Effector memory CD8-positive, alpha-beta T cell (primary cell): Measurements from ENCODE around the gene GADD45GIP1.

Experiments
- ATAC-seq: fragments of 150-1000 bp; cut with Tn5 transposase; replicated peaks from 2 replicates; pipeline ENCODE4 v1.10.0; 2021; ENCODE audit warnings: mild to moderate bottlenecking, moderate library complexity
- DNase-seq, 3 experiments: peaks; one replicate each; pipeline ENCODE4 v3.0.0; 2021
- H3K27ac Mint-ChIP-seq, 2 donors: one replicate each; pipeline ENCODE4 v1.8.0; 2022; ENCODE audit warnings: mild to moderate bottlenecking in 2 of 2, mixed read lengths in 2 of 2, moderate library complexity in 2 of 2
- H3K27me3 Mint-ChIP-seq, 2 donors: one replicate each; pipeline ENCODE4 v1.8.0; 2022; ENCODE audit warnings: mixed read lengths in 2 of 2
- H3K36me3 Mint-ChIP-seq: one replicate; pipeline ENCODE4 v1.8.0; 2022; ENCODE audit warnings: mild to moderate bottlenecking, moderate library complexity, mixed read lengths; ENCODE audit not compliant: insufficient read depth
- H3K4me1 Mint-ChIP-seq, 2 donors: one replicate each; pipeline ENCODE4 v1.8.0; 2022; ENCODE audit warnings: low read depth in 2 of 2, mixed read lengths in 2 of 2
- H3K4me3 Mint-ChIP-seq, 2 donors: one replicate each; pipeline ENCODE4 v1.8.0; 2022; ENCODE audit warnings: mild to moderate bottlenecking in 2 of 2, mixed read lengths in 2 of 2, moderate library complexity in 2 of 2
- H3K9me3 Mint-ChIP-seq, 2 donors: one replicate each; pipeline ENCODE4 v1.8.0; 2022; ENCODE audit warnings: mixed read lengths in 2 of 2

GADD45GIP1 gene

DNA sequence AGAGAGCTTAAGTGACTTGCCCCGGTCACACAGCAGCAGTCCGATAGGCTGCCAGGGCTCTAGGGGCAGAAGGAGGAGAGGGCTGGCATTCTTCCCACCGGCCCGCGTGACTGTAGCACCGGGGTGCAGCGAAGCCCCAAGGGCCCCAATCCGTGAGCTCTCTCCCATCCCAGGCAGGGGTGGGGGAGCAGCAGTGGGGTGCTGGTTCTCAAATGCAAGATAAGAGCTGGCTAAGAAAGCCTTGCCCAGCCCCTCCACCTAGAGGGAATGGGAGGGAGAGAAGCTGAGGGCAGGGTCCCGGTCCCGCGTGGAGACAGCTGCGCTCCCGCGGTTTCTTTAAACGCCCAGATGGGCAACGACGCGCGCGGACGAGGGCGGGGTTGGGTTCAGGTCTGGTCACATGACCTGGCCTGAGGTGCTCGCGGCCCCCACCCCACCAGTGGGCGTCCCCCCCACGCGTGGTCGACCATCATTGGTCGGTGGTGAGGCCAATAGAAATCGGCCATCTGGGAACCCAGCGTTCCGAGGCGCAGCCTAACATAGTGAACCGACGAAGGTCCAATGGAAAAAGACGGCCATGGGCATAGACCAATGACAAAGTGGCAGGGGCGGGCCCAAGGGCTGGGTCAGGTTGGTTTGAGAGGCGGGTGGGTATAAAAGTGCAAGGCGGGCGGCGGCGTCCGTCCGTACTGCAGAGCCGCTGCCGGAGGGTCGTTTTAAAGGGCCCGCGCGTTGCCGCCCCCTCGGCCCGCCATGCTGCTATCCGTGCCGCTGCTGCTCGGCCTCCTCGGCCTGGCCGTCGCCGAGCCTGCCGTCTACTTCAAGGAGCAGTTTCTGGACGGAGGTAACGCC is 18.9 kb downstream of the GADD45GIP1 start, which contains the start of gene CALR:
TSS of gene CALR (plus strand) at position 683 of the 852 bp plus-strand sequence. CDS start at position 754, 71 bp downstream.
- Mint-ChIP-seq H3K27me3 (no peaks in the 10 kb centered on the region), H3K36me3 (peaks cover 55% of the 10 kb centered on the region), H3K9me3 (no peaks in the 10 kb centered on the region), H3K4me1 (peaks cover 40 to 42% of the 10 kb centered on the region in 2 donors), H3K27ac (peak within 1 kb of the TSS; percentile 95 to 98), H3K4me3 (peak within 1 kb of the TSS; percentile 93 to 99)
- peak; percentile 99 for DNase-seq
- ATAC-seq = peak; percentile 88

DNA sequence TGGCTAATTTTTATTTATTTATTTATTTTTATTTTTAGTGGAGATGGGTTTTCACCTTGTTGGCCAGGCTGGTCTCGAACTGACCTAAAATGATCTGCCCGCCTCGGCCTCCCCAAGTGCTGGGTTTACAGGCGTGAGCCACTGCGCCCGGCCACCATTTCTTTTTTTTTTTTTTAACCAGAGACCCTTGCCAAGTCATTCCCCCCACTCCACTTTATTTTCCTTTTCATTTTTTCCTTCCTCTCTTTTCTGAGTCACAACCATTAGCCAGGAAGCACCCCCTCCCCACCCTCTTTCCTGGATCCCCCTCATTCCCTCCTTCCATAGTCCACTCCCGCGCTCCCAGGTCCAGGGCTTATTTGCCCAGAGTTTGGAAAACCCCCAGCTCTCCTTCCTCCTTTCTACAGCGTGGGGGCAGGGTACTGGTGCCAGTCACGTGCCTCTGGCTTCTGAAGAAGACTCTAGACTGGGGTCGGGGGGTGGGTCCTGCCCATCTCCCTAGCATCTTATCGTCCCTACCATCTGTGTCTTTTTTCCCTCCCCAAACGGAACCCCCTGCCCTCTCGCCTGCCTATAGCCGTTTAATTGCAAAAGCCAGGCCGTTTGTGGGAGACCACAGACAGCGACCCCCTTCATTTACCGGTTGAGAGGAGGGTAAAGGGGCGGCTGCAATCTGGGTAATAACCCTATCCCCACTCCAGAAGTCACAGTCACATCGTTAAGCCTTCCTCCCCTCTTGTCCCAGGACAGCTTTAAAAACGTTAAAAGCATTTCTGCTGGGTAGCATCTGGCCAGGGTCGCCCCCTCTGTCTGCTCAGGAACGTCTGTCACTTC is 19.7 kb downstream of the GADD45GIP1 start:
- Mint-ChIP-seq H3K9me3 (no peaks in the 10 kb centered on the region), H3K4me3 (peak overlapping the region; percentile 93 to 99), H3K27me3 (no peaks in the 10 kb centered on the region), H3K36me3 (peaks cover 47% of the 10 kb centered on the region), H3K4me1 (peaks cover 48 to 50% of the 10 kb centered on the region in 2 donors), H3K27ac (peak overlapping the region; percentile 95 to 98)
- DNase-seq (no peak), ATAC-seq (no peak)

DNA sequence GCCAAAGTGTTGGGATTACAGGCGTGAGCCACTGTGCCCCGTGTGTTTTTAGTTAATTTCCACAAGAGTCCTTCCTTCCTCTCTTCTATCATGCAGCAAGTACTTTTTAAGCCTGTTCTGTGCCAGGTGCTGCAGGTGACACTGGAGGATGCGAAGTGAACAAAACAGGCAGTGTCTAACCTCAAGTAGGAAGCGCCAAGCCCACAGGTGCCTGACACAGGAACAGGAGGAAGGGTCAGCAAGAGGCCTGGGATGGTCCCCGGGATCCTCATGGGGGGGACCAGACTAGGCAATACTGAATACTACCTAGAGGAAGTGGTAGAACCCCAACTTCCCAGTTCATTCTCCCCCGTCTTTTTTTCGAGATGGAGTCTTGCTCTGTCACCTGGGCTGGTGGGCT is 20.4 kb downstream of the GADD45GIP1 start:
- Mint-ChIP-seq H3K27ac (no peak overlapping the region), H3K27me3 (no peaks in the 10 kb centered on the region), H3K9me3 (no peaks in the 10 kb centered on the region), H3K4me3 (no peak overlapping the region), H3K4me1 (peaks cover 48 to 50% of the 10 kb centered on the region in 2 donors), H3K36me3 (peaks cover 44% of the 10 kb centered on the region)
- DNase-seq (no peak), ATAC-seq (no peak)

DNA sequence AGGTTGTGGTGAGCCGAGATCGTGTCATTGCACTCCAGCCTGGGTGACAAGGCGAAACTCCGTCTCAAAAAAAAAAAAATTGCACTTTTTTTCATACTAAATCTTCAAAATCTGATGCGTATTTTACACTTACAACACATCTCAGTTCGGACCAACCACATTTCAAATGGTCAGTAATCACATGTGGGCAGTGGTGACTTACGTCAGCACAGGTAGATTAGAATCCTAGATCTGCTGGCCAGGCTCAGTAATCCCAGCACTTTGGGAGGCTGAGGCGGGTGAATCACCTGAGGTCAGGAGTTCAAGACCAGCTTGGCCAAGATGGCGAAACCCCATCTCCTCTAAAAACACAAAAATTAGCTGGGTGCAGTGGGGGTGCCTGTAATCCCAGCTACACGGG is 22.0 kb downstream of the GADD45GIP1 start:
- Mint-ChIP-seq H3K9me3 (no peaks in the 10 kb centered on the region), H3K4me3 (no peak overlapping the region), H3K36me3 (peaks cover 35% of the 10 kb centered on the region), H3K27me3 (no peaks in the 10 kb centered on the region), H3K4me1 (peaks cover 40 to 46% of the 10 kb centered on the region in 2 donors), H3K27ac (no peak overlapping the region)
- DNase-seq (no peak), ATAC-seq (no peak)

DNA sequence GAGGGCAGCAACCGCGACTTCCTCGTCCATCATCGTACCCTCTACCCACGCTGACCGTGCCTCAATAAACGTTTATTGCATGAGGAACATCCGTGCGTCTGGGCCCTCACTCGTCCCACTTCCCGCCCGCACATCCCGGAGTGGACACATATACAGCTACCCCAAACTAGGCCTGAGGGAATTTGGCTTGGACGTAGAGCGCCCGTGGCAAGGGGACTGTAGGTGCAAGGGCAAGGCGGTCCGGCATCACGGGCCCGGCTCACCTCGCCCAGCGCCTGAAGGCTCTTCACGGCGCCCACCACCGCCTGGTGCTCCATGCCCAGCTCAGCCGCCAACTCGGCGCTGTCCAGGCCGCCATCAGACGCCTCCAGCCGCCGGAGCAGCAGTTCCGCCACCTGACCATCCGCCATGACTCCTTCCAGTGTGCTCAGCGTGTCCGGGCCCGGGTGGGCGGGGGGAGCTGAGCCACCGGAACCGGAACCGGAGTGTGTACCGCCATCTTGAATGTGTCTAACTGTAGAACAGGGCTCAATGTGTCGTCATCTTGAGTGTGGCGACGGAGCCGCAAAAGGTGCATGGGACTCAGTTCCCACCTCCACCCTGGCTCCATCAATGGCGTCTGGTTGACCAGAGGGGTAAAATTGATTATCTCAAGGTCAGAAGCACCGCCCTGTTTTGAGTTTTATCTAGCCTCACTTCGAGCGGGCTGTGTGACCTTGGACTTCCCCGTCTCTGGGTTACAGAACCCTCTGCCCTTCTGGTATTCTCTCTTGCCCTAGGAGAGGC is 23.5 kb downstream of the GADD45GIP1 start, which contains the start of gene FARSA:
TSS of gene FARSA (minus strand) at position 425 of the 786 bp plus-strand sequence. CDS start at position 410, 15 bp downstream.
- peaks cover 29% of the 10 kb centered on the region for H3K36me3 Mint-ChIP-seq
- DNase-seq (peak; percentile 78 to 83 (median 81)), ATAC-seq (peak; percentile 60)
- no peaks in the 10 kb centered on the region for H3K27me3 Mint-ChIP-seq
- peak within 1 kb of the TSS; percentile 91 to 96 for H3K4me3 Mint-ChIP-seq
- no peaks in the 10 kb centered on the region for H3K9me3 Mint-ChIP-seq
- H3K27ac Mint-ChIP-seq = peak within 1 kb of the TSS; percentile 92 to 93
- H3K4me1 Mint-ChIP-seq = peaks cover 27 to 30% of the 10 kb centered on the region in 2 donors

DNA sequence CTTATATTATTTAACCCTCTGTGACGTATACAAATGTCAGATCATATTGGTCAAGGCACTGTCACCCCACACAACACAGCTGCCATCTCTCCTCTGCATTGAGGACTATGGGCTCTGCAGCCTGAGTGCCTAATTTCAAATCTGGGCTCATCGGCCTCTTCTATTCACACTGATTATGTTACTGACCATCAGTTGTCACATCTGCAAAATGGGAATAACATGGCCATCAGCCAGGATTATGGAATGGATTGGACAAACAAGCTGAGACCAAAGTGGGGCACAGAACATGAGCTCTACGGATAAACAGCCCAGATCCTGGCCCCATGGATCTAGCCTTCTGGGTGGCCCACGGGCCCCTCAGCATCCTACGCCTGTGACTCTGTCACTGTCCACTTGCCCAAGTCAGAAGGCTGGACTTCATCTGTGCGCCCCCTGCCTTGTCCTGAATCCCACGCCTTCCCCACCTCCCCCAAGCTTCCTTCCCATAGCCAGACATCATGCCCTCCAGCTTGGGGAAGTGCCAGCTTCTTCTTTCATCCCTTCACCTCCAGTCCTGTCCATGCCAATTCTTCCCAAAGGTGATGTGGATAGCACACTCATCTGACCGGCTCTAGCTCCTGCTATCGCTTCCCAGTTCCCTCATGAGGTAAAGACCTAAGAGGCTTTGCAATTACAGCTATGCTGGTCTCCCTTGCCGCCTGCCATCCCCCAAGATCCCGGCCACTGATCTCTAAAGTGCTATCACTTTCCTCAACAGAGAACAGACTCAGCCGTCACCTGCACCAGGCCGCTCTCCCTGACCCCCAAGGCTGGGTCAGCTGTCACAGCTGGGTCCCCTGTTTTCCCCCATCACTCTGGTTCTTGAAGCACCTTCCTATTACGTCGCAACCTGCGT is 24.4 kb downstream of the GADD45GIP1 start:
- H3K9me3 Mint-ChIP-seq = no peaks in the 10 kb centered on the region
- DNase-seq (no peak), ATAC-seq (no peak)
- H3K27me3 Mint-ChIP-seq = no peaks in the 10 kb centered on the region
- peaks cover 23% of the 10 kb centered on the region in 2 donors for H3K4me1 Mint-ChIP-seq
- H3K4me3 Mint-ChIP-seq = peak overlapping the region; percentile 91 to 96
- H3K36me3 Mint-ChIP-seq = peaks cover 29% of the 10 kb centered on the region
- peak overlapping the region; percentile 92 to 93 for H3K27ac Mint-ChIP-seq

DNA sequence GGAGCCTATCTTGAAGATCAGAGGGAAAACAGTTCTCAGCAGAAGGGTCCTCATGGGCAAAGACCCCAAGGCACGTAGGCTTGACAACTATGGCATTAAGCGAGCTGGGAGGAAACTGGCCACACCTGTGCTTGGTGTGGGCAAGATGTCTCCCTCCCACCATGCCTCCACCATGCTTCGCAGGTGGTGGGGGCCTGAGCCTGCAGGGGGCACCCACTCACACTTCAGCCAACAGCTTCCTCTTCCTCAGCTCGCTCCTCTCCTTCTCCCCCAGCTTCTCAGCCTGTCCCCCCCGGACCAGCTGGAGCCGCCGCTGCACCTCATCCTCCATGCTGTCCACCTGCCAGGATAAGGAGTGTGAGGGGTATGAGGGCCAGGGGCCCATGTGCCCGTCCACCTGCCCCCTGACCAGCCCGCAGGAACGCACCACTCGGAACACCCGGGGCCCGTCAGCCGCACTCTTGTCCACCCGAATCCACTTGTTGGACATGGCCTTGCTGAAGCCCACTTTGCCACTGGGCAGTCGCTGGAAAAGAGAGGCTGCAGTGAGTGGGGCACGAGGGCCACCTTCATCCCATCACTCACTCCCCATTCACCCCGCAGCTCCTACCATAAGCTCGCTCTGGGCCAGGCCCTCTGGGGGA is 26.9 kb downstream of the GADD45GIP1 start:
- H3K9me3 Mint-ChIP-seq = no peaks in the 10 kb centered on the region
- DNase-seq (no peak), ATAC-seq (no peak)
- peaks cover 18 to 19% of the 10 kb centered on the region in 2 donors for H3K4me1 Mint-ChIP-seq
- no peaks in the 10 kb centered on the region for H3K27me3 Mint-ChIP-seq
- H3K27ac Mint-ChIP-seq = no peak overlapping the region
- H3K4me3 Mint-ChIP-seq = no peak overlapping the region
- peaks cover 53% of the 10 kb centered on the region for H3K36me3 Mint-ChIP-seq

DNA sequence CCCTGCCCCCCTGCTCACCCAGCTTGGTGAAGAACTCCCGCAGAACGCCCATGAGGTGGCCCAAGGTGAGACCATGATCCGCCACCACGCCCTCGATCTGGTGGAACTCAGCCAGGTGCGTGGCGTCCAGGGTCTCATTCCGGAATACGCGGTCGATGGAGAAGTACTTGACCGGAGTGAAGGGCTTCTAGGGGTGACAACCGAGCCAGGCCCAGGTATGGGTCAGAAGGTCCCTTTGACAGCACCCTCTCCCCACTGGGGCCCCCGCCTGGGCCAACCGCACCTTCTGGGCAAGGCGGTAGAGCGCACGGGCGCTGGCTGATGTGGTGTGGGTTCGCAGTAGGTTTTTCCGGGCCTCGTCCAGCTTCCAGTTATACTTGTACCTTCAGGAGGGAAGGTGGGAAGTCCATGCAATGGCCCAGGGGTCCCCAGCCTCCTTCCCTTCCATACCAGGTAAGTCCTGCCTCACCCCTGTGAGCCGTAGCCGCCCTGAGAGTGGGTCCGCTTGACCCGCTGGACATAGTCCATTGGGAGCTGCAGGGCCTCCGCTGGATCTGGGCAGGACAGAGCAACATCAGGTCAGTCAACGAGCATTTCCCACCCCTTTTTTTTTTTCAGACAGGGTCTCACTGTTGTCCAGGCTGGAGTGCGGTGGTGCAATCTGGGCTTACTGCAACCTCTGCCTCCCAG is 32.3 kb downstream of the GADD45GIP1 start:
- DNase-seq = no peak
- H3K4me3 Mint-ChIP-seq = no peak overlapping the region

DNA sequence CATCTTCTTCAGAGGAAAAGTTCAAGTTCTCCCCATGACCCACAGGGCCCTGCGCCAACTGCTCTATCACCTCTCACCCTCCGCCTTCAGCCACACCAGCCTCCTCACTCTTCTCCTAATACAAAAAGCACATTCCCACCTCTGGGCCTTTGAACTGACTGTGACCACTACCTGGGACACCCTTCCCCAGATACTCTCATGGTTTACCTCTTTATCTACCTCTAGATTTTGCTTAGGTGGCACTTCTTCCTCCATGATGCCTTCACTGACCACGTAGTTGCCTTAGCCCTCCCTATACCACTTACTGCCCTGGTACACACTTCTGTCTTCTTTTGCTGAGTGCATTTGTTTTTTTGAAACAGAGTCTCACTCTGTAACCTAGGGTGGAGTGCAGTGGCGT is 34.1 kb downstream of the GADD45GIP1 start:
- DNase-seq = no peak
- Mint-ChIP-seq H3K4me3 (no peak overlapping the region), H3K9me3 (no peaks in the 10 kb centered on the region), H3K4me1 (peaks cover 6 to 8% of the 10 kb centered on the region in 2 donors), H3K27me3 (no peaks in the 10 kb centered on the region), H3K27ac (peak overlapping the region; percentile 50 to 68), H3K36me3 (peaks cover 68% of the 10 kb centered on the region)
- ATAC-seq = no peak

More for the DNA sequence above, 32.3 kb downstream of the GADD45GIP1 start:
- no peaks in the 10 kb centered on the region for H3K27me3 Mint-ChIP-seq
- H3K36me3 Mint-ChIP-seq = peaks cover 69% of the 10 kb centered on the region
- H3K4me1 Mint-ChIP-seq = no peaks in the 10 kb centered on the region
- ATAC-seq = no peak
- no peaks in the 10 kb centered on the region for H3K9me3 Mint-ChIP-seq
- H3K27ac Mint-ChIP-seq = no peak overlapping the region

DNA sequence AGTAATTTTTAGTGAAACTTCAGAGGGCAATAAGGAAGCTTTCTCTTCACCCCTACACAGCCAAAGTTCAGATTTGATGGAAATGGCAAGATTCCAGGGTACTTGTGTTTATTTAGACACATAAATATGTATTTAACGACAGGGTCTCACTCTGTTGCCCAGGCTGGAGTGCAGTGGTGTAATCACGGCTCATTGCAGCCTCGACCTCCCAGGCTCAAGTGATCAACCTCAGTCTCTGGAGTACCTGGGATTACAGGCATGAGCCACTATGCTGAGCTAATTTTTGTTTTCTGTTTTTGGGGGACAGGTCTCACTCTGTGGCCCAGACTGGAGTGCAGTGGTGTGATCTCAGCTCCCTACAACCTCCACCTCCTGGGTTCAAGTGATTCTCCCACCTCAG is 36.0 kb downstream of the GADD45GIP1 start:
- Mint-ChIP-seq H3K27me3 (no peaks in the 10 kb centered on the region), H3K27ac (peak overlapping the region in 1 of 2 donors; percentile 93), H3K9me3 (no peaks in the 10 kb centered on the region), H3K4me3 (no peak overlapping the region), H3K4me1 (peaks cover 6 to 8% of the 10 kb centered on the region in 2 donors), H3K36me3 (peaks cover 49% of the 10 kb centered on the region)
- no peak for ATAC-seq
- no peak for DNase-seq

DNA sequence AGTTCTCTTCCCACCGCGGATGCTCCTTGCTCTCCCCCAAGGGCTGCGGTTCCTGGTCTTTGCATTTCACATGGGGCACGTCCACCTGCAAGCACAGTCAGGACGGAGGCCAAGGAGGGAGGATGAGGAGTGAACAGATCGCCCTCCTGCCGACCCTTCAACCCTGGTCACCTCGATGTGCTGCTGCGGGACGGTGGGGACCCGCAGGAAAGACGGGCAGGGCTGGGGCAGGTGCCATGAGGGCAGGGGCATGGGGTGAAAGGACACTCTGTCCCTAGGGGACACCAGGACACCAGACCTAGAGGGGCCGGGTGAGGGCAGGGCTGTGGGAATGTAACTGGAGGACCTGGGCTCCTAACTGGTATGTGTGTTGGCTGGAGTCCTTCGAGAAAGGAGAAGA is 38.8 kb downstream of the GADD45GIP1 start:
- peaks cover 14 to 15% of the 10 kb centered on the region in 2 donors for H3K4me1 Mint-ChIP-seq
- no peaks in the 10 kb centered on the region for H3K9me3 Mint-ChIP-seq
- H3K36me3 Mint-ChIP-seq = peaks cover 23% of the 10 kb centered on the region
- H3K27ac Mint-ChIP-seq = peak overlapping the region in 1 of 2 donors; percentile 93
- H3K27me3 Mint-ChIP-seq = no peaks in the 10 kb centered on the region
- DNase-seq (no peak), ATAC-seq (no peak)
- H3K4me3 Mint-ChIP-seq = peak overlapping the region; percentile 72 to 73
